D721Med (cell line): ENCODE data around the gene CCDC197.

ENCODE experiments used
- DNase-seq: peaks from one replicate; pipeline ENCODE4 v3.0.0; 2011; ENCODE audit warnings: low spot score; ENCODE audit not compliant: insufficient read length
- FAIRE-seq: peaks from 2 replicates; lab custom pipeline; 2011; peaks lifted over from hg19 to GRCh38; lab: Jason Lieb, UNC
- TF ChIP-seq, protein P1 (sequence below): IDR thresholded peaks from 2 replicates; pipeline ENCODE4 v1.5.1; 2012; ENCODE audit warnings: mild to moderate bottlenecking, control low read depth; ENCODE audit not compliant: insufficient read depth; ENCODE audit errors: missing control alignments

The CCDC197 gene

DNA sequence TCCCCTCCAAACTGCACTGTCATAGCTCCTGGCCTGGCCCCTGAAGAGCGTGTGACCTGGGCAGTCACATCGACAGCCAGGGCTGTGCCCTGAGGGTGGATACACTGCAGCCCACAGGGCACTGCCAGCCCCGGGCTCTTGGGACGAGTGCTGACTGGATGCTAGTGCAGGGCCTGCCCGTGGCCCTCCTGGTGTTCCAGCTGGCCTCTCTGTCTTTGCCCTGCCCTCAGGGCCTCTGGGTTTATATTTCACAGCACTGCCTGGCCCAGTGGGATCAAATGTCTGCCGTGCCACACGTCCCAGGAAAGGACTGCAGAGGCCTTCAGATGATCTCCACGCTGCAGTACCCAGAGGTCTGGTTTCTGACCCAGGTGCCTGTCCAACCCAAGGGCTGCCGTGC is 10.1 kb upstream of the CCDC197 start:
- TF ChIP-seq, protein P1, sequence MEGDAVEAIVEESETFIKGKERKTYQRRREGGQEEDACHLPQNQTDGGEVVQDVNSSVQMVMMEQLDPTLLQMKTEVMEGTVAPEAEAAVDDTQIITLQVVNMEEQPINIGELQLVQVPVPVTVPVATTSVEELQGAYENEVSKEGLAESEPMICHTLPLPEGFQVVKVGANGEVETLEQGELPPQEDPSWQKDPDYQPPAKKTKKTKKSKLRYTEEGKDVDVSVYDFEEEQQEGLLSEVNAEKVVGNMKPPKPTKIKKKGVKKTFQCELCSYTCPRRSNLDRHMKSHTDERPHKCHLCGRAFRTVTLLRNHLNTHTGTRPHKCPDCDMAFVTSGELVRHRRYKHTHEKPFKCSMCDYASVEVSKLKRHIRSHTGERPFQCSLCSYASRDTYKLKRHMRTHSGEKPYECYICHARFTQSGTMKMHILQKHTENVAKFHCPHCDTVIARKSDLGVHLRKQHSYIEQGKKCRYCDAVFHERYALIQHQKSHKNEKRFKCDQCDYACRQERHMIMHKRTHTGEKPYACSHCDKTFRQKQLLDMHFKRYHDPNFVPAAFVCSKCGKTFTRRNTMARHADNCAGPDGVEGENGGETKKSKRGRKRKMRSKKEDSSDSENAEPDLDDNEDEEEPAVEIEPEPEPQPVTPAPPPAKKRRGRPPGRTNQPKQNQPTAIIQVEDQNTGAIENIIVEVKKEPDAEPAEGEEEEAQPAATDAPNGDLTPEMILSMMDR = no peak
- FAIRE-seq (no peak), DNase-seq (no peak)

DNA sequence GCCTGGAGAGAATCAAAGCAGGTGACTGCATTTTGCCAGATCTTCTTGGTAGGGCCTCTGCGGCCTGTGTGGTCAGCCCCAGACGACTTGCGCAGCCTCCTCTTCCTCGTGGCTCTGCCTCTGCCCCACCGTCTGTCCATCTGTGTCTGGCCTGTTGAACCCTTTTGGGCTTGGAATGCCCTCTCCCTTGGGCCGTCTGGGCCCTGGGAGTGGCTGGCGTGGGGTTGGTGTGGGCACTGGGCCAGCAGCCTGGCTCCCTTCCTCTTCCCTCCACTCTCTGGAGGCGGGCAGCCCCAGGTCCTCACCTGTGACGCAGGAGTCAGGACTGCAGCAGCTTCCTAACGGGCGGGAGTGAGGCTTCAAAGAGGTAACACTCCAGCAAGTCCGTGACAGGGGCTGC is 9.7 kb upstream of the CCDC197 start:
- TF ChIP-seq, protein P1 = no peak
- DNase-seq (no peak), FAIRE-seq (no peak)

DNA sequence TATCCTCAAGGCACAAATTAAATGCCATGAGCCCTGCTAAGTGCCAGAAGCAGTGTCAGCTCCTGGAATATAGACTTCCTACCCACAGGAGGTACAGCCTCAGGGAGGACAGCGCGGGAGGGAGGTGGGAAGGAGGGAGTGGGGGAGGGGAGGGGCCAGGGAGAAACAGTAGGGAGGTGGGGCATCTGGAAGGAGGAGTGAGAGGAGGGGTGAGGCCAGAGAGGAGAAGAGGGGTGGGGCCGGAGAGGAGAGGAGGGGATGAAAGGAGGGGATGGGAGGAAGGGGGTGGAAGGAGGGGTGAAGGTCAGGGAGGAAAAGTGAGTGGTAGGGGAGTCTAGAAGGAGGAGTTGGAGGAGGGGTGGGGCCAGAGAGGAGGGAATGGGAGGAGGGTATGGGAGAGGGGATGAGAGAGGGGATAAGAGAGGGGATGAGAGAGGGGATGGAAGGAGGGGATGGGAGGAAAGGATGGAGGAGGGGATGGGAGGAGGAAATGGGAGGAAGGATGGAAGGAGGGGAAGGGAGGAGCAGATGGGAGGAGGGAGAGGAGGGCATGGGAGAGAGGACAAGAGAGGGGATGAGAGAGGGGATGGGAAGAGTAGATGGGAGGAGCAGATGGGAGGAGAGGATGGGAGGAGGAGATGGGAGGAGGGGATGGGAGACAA is 9.2 kb upstream of the CCDC197 start:
- FAIRE-seq (no peak), DNase-seq (no peak)
- TF ChIP-seq, protein P1 = no peak

DNA sequence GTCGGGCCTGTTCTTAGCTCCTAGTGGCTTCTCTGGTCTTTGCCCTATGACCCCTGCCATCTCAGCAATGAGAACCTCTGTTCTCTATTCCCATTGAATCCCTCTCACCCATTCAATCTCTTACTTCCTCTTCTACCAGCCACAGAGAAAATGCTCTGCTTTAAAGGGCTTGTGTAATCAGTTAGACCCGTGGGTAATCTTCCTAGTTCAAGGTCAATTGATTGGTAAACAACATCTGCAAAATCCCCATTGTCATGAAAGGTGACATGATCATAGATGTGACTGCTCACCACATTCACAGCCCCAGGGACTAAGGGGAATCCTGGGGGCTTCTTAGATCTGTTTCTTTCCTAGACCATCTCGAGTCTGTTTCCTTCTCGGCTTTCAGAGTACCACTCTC is 7.2 kb upstream of the CCDC197 start:
- DNase-seq = no peak
- TF ChIP-seq, protein P1 = no peak
- no peak for FAIRE-seq

DNA sequence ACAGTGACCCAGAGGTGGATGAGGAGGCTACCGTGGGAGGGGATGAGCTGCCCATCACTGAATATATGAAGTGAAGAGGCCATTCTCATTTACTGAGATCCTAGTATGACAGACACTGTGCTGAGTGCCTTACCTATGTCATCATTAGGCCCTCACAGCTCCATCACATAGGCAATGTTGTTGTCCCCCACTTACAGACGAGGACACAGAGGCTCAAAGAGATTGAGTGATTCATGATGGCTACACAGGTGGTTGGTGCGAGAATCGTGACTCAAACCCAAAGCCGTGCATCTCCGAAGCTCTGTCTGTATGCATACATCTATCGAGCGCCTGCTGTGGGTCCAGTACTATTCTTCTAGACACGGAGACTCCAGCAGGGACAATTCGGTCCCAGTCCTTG is 5.9 kb upstream of the CCDC197 start:
- DNase-seq = no peak
- TF ChIP-seq, protein P1 = no peak
- no peak for FAIRE-seq

DNA sequence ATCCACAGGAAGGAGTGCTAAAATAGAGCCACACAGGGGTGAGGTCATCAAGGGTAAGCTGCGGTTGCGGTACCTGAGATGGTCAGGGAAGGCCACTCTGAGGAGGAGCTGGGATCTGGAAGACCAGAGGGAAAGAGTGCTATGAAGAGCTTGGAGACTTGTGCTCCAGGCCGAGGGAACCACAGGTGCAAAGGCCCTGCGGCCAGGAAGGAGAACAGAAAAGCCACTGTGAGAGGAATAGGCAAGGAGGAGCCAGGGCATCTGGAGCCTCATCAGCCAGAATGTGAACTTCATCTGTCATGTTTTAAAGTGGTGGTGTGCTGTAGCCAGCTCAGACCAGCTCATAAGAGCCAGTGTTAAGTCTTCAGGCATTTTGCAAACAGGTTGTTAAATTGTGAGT is 5.5 kb upstream of the CCDC197 start:
- DNase-seq (no peak), FAIRE-seq (no peak)
- TF ChIP-seq, protein P1 = no peak

DNA sequence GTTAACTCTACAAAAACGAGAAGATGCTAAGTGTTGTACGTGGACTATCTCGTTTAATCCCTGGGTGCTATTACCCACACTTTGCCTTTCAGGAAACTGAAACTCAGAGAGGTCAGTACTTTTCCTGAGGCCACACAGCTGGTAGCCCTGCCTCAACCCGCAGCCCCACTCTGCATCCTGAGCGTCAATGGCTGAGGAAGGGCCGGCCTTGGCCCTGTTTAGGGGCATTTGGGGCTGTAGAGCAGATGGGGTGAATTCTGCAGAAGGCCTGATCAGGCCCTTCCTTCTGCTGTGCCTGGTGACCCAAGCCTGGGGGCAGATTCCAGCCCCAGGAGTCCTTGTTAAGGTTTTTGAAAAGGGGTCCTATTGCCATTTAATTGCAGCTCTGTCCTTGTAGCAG is 3.7 kb upstream of the CCDC197 start:
- TF ChIP-seq, protein P1 = no peak
- DNase-seq (no peak), FAIRE-seq (no peak)
